Common myeloid progenitor, CD34-positive (primary cell): ENCODE data around the gene PPP1R12C.

Source experiments
- CTCF ChIA-PET: fragments of 350-600 bp; sonication (Branson Sonifier 250); formaldehyde crosslinking; loops from one replicate; lab custom pipeline; 2021; ENCODE audit warnings: antibody characterized with exemption; lab: Charles Lee
- POLR2A ChIA-PET: fragments of 350-600 bp; sonication (Branson Sonifier 250); formaldehyde crosslinking; loops from one replicate; lab custom pipeline; 2021; ENCODE audit warnings: antibody characterized with exemption; lab: Charles Lee
- DNase-seq, 3 donors: peaks; one replicate each; pipeline versions ENCODE4 v3.0.0 to v3.0.0-alpha.2; 2013
- H3K27ac ChIP-seq, 2 experiments: 1 replicate in 1 of 2; 2 replicates in 1 of 2; pipeline ENCODE4 v1.7.0; 2013; ENCODE audit warnings: inconsistent platforms in 2 of 2, low read length in 2 of 2, mild to moderate bottlenecking in 2 of 2, low read depth in 1 of 2, moderate library complexity in 1 of 2; ENCODE audit not compliant: severe bottlenecking in 2 of 2, insufficient read depth in 1 of 2, poor library complexity in 1 of 2
- H3K27me3 ChIP-seq, 5 experiments: replicated peaks in 2 of 5; 1 replicate in 3 of 5; 2 replicates in 2 of 5; pipeline versions ENCODE4 v1.6.1 to v1.7.0; 2013; ENCODE audit warnings: low read length in 4 of 5, mild to moderate bottlenecking in 2 of 5, moderate library complexity in 2 of 5, inconsistent platforms in 1 of 5; ENCODE audit not compliant: insufficient read depth in 5 of 5, control insufficient read depth in 4 of 5
- H3K36me3 ChIP-seq, 4 experiments: 1 replicate in 2 of 4; 2 replicates in 2 of 4; pipeline versions ENCODE4 v1.6.1 to v1.7.0; 2013; ENCODE audit warnings: low read length in 3 of 4, control low read depth in 1 of 4, mild to moderate bottlenecking in 1 of 4; ENCODE audit not compliant: control insufficient read depth in 4 of 4, insufficient read depth in 4 of 4
- H3K4me1 ChIP-seq, 4 experiments: 1 replicate in 3 of 4; 2 replicates in 1 of 4; pipeline versions ENCODE4 v1.6.1 to v1.7.1; 2013; ENCODE audit warnings: low read length in 3 of 4, mild to moderate bottlenecking in 3 of 4, control low read depth in 1 of 4, inconsistent platforms in 1 of 4, moderate library complexity in 1 of 4; ENCODE audit not compliant: control insufficient read depth in 4 of 4, insufficient read depth in 4 of 4; ENCODE audit errors: control extremely low read depth in 1 of 4
- H3K4me3 ChIP-seq, 7 experiments: 1 replicate in 4 of 7; 2 replicates in 3 of 7; pipeline versions ENCODE4 v1.5.1 to v1.7.0; 2013; ENCODE audit warnings: mild to moderate bottlenecking in 7 of 7, low read length in 6 of 7, moderate library complexity in 6 of 7, inconsistent platforms in 2 of 7, low read depth in 2 of 7, control low read depth in 1 of 7; ENCODE audit not compliant: insufficient read depth in 4 of 7, control insufficient read depth in 1 of 7; ENCODE audit errors: extremely low read depth in 1 of 7
- H3K9me3 ChIP-seq, 5 experiments: 1 replicate in 4 of 5; 2 replicates in 1 of 5; pipeline versions ENCODE4 v1.6.1 to v1.7.1; 2013; ENCODE audit warnings: low read length in 4 of 5, mild to moderate bottlenecking in 2 of 5, inconsistent platforms in 1 of 5, low read depth in 1 of 5, moderate library complexity in 1 of 5; ENCODE audit not compliant: control insufficient read depth in 4 of 5, insufficient read depth in 2 of 5; ENCODE audit errors: control extremely low read depth in 1 of 5
- WGBS: methylation state at CpG from one replicate; pipeline ENCODE4 v1.1.5; 2013; ENCODE audit not compliant: insufficient coverage; 5-methylcytosine and 5-hydroxymethylcytosine counted together

PPP1R12C gene

DNA sequence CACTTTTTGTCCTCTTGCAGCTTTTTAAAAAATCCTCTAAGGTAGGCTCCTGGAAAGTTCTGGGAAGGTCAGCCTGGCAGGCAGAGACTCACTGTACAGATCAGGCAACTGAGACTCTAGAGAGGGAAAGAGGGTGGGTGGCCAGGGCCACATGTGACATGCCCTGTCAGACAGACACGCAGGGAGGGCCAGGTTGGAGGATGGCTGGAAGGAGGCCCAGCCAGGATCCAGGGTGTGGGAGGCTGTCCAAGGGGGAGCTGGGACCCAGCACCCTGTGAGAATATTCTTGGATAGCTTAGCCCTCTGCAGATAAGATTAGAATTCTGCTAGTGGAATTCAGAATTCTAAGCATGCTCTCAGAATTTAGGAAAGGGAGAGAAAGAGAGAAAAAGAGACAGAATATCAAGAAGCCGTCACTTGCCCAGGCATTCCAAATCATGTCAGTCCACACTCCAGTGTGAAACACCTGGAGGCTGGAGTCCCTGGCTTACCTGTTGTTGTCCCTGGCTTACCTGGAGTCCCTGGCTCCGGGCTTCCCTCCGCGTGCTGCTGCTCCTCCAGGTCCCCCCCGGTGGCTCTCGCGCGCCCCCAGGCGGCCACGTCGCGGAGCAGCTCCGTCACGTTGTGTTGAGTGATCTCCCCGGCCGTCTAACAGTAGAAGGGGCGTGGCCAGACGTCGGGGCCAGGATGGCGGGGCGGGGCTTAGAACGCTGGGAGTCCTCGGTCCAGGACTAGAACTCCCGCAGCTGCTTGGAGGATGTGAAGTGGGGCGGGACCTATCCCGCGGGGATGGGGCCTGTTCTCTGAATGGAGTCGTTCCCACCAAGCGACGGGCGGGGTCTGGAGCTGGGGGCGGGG, 42.9 kb upstream of the PPP1R12C start:
- Histone ChIP-seq H3K4me1 (peaks cover 0 to 27% (median 14%) of the 10 kb centered on the region in 4 experiments), H3K36me3 (no peaks in the 10 kb centered on the region), H3K27me3 (peaks cover 2 to 53% (median 12%) of the 10 kb centered on the region in 5 experiments), H3K4me3 (peak overlapping the region in 1 of 7 experiments; percentile 4), H3K9me3 (no peaks in the 10 kb centered on the region), H3K27ac (no peak overlapping the region)
- 12% methylated on average over 9 of the region's 33 CpGs for WGBS
- peak; percentile 88 to 92 (median 90) for DNase-seq
- POLR2A ChIA-PET = interaction anchor here (1.7 kb wide), 1 partner anchor 19 kb away, joined by 8 read pairs; no protein-coding TSS in a partner anchor
- CTCF ChIA-PET = interaction anchor here (0.6 to 4.1 kb wide), 18 partner anchors 9 to 506 kb away, joined by 3 to 35 read pairs (median 4); partner anchors contain the start of genes SYT5 and TNNT1

GRCh38 chr19:55158848-55159749, 41.7 kb upstream of the PPP1R12C start:
- Histone ChIP-seq H3K27ac (peak overlapping the region in 1 of 2 experiments; percentile 14), H3K4me3 (peak overlapping the region in 1 of 7 experiments; percentile 48), H3K4me1 (peaks cover 0 to 27% (median 14%) of the 10 kb centered on the region in 4 experiments), H3K27me3 (peaks cover 2 to 59% (median 12%) of the 10 kb centered on the region in 5 experiments), H3K36me3 (no peaks in the 10 kb centered on the region), H3K9me3 (no peaks in the 10 kb centered on the region)
- DNase-seq = no peak
- ChIA-PET POLR2A (interaction anchor here (1.7 kb wide), 1 partner anchor 18 kb away, joined by 8 read pairs; no protein-coding TSS in a partner anchor), CTCF (interaction anchor here (1.0 to 4.1 kb wide), 12 partner anchors 12 to 277 kb away, joined by 3 to 35 read pairs (median 4); partner anchors contain the start of genes SYT5 and TNNT1)
- 93% methylated on average over 8 of the region's 18 CpGs for WGBS

GRCh38 chr19:55158423-55158822, 41.0 kb upstream of the PPP1R12C start:
- H3K27me3 ChIP-seq = peaks cover 2 to 57% (median 12%) of the 10 kb centered on the region in 5 experiments
- POLR2A ChIA-PET = no interaction called here
- peaks cover 0 to 27% (median 14%) of the 10 kb centered on the region in 4 experiments for H3K4me1 ChIP-seq
- H3K36me3 ChIP-seq = no peaks in the 10 kb centered on the region
- CTCF ChIA-PET = interaction anchor here (2.2 to 4.1 kb wide), 3 partner anchors 11 to 16 kb away, joined by 9 to 35 read pairs (median 25); partner anchors contain the start of gene TNNT1
- no peak overlapping the region for H3K27ac ChIP-seq
- no peaks in the 10 kb centered on the region for H3K9me3 ChIP-seq
- no peak for DNase-seq
- WGBS = 88% methylated on average over 4 of the region's 4 CpGs
- no peak overlapping the region for H3K4me3 ChIP-seq

DNA sequence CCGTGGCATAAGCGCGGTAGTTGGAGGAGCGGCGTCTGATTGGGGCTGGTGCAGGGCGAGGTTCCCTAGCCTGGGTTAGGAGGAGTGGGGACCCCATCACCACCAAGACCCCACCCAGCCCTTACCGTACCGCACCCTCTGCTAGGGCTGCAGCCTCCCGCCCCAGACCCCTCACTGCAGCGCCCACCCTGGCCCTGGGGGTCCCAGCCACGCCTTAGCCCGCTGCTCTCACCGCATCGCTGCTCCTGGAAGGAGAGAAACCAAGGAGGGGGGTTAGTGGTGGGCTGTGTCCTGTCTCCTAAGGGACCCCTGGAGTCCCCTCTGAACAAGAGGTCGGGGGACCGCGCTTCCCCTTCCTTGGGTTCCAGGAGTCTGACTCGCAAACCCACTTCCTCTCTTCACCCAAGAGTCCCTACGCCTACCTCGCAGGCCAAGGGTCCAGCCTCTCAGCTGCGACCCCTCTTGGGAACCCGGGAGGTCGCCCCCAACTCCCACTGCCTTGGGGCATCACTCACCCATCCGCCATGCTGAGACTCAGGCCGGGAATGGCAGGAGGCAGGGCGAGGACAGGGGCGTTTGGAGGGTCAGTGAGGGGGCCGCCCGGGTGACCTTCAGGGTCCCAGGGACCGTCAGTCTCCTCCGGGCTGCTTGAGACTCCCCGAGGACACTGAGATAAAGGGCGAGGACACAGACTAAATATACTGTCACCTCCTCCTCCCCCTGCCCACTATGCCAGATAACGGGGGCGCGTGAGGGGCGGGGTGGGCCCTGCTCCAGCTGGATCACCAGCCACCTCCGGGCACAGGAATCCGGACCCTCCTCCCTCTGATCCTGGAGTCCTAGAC, 39.8 kb upstream of the PPP1R12C start, which contains the start of gene TNNI3:
TNNI3 (minus strand) TSS at position 669 of the 845 bp plus-strand sequence; CDS start at position 526, 143 bp downstream.
- CTCF ChIA-PET = interaction anchor here (3.7 to 4.1 kb wide), 2 partner anchors 10 to 15 kb away, joined by 25 to 35 read pairs; partner anchors contain the start of gene TNNT1
- peaks cover 0 to 52% (median 12%) of the 10 kb centered on the region in 5 experiments for H3K27me3 ChIP-seq
- H3K9me3 ChIP-seq = no peaks in the 10 kb centered on the region
- no peak for DNase-seq
- H3K36me3 ChIP-seq = no peaks in the 10 kb centered on the region
- H3K4me1 ChIP-seq = peaks cover 0 to 27% (median 14%) of the 10 kb centered on the region in 4 experiments
- H3K27ac ChIP-seq = no peak within 1 kb of the TSS
- POLR2A ChIA-PET = no interaction called here
- H3K4me3 ChIP-seq = peak within 1 kb of the TSS in 2 of 7 experiments; percentile 40 to 54
- WGBS = 61% methylated on average over 22 of the region's 39 CpGs

DNA sequence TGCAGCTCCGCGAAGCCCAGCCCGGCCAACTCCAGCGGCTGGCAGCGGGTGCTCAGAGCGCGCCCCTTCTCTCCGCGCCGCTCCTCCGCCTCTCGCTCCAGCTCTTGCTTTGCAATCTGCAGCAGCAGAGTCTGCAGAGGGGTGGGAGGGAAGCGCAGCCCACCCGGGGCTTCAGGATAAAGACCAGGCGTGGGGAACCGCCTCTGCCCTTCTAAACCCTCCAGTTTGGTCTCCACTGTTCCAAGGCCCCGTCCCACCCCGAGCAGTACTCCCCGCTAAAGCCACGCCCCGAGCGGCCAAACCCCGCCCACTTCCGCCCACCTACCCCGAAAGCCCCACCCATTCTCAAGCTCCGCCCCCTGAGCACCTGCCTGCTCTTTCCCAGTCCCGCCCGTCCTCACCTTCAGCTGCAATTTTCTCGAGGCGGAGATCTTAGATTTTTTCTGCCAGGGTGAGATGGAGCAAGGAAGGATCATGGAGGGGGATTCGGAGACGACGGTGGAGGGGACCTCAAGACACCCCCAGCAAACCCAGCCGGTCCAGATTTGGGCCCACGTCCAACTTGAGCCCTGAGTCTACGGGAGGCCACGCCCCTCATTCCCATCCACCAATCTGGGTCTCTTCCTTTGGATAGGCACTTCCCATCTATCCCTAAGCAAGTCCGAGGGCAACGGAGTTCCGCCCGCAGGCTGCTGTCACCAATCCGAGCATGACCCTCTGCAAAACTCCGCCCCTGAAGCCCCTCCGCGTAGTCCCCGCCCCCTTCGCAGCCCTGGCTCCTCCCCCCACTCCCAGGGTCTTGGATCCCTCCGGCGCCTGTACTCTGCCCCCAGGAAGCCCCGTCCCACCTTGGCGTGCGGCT, 39.0 kb upstream of the PPP1R12C start:
- CTCF ChIA-PET = no interaction called here
- H3K4me1 ChIP-seq = peaks cover 0 to 24% (median 14%) of the 10 kb centered on the region in 4 experiments
- WGBS = under 1% methylated on average over 29 of the region's 52 CpGs

More for the DNA sequence above, 39.0 kb upstream of the PPP1R12C start:
- DNase-seq = no peak
- no peaks in the 10 kb centered on the region for H3K36me3 ChIP-seq
- H3K27ac ChIP-seq = no peak overlapping the region
- no peaks in the 10 kb centered on the region for H3K9me3 ChIP-seq
- POLR2A ChIA-PET = interaction anchor here (0.6 kb wide), 1 partner anchor 33 kb away, joined by 4 read pairs; no protein-coding TSS in a partner anchor
- peak overlapping the region in 4 of 7 experiments; percentile 17 to 63 (median 50) for H3K4me3 ChIP-seq
- H3K27me3 ChIP-seq = peaks cover 0 to 44% (median 6%) of the 10 kb centered on the region in 5 experiments
